ENCODE measurements around the gene SLC35A4. TPM values are rescaled to one million over a fixed set of nuclear protein-coding genes. Genes with fewer than 3 reads are reported as not detected.
"Not testable (repeated sequence)": the region's sequence is repeated elsewhere in the genome, so short reads cannot be mapped to it uniquely, and the experiment has no call there.

Gene SLC35A4
- total RNA-seq, 1 donor from 2014 or later = 77.5 TPM

DNA sequence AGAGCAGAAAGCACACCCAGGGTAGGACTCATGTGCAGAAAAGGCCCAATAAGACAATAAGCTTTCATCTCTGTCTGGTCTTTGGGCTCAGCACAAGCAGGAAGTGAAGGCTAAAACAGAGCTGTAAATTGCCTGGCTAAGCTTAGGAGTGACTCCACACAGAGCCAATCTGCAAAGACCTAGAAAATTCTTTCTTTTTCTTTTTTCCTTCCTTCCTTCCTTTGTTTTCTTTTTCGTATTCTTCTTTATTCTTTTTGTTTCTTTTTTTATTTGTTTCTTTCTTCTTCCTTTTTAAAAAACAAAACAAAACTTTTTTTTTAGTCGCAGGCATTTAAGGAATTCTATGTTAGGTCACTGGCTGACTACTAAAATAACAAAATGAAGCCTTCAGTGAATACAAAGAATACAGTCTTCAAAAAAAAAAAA lies 12.2 kb downstream of the SLC35A4 start:
- intact Hi-C loops (cut with micrococcal nuclease) = loop anchor here (10.0 kb wide), 1 partner anchor 58 kb away; the partner anchor contains the start of genes CD14 and TMCO6
- ATAC-seq = peak; percentile 42

GRCh38 chr5:140579188-140579747 lies 14.6 kb downstream of the SLC35A4 start:
- not testable (repeated sequence) for ATAC-seq
- intact Hi-C loops (cut with micrococcal nuclease) = loop anchor here (10.0 kb wide), 1 partner anchor 56 kb away; the partner anchor contains the start of genes CD14 and TMCO6

More for the DNA sequence above, 12.2 kb downstream of the SLC35A4 start:
- no peak for DNase-seq

GRCh38 chr5:140587495-140587894 lies 22.9 kb downstream of the SLC35A4 start:
- intact Hi-C loops (cut with micrococcal nuclease) = no loop called here
- no peak for DNase-seq
- ATAC-seq = no peak

More at GRCh38 chr5:140579188-140579747, 14.6 kb downstream of the SLC35A4 start:
- not testable (repeated sequence) for DNase-seq

DNA sequence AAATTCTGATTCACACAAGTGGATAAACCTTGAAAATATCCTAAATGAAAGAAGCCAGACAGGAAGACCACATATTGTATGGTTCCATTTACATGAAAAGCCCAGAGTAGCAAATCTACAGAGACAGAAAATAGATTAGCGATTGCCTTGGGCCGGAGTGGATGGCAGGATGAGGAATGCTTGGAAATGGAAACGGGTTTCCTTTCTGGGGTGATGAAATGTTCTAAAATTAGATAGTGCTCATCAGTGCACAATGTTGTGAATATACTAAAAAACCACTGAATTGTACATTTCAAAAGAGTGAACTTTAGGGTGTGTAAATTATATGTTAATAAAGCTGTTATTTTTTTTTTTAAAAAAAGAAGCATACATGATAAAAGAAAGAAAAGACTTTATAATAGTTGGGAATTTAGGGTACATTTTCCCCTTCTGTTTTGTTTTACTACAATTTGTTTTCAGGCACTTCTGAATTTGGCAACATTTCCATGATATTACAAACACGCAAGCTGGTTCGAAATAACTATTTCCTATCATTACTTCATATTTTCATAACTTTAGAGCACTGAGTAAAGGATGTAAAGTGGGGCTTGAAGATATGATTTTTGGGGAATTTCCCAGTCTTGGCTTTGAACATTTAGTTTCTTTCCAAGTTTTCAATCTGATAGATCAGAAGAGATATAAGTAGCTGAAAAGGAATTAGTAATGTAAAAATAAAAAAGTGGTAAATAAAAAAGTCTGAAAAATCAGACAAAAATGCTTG lies 23.9 kb downstream of the SLC35A4 start:
- intact Hi-C loops (cut with micrococcal nuclease) = no loop called here
- no peak for DNase-seq
- ATAC-seq = peak; percentile 71

DNA sequence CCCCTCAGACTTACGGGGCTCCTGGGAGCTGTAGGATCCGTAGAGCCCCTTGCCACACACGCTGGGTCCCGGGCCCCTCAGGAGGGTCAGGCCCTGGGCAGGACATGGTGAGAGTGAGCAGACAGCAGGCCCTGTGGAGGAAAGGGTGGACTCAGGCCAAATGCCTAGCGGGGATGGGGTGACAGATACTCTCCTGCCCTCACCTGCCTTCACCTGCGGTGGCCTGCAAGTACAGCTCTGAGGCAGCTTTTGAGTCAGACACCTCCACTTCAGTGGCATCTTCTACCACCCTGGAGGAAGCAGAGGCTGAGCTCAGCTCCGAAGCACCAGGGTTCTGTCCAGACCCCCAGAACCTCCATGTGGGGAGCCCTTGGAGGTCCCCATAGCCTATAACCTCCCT lies 26.2 kb downstream of the SLC35A4 start:
- intact Hi-C loops (cut with micrococcal nuclease) = no loop called here
- DNase-seq (no peak), ATAC-seq (no peak)

DNA sequence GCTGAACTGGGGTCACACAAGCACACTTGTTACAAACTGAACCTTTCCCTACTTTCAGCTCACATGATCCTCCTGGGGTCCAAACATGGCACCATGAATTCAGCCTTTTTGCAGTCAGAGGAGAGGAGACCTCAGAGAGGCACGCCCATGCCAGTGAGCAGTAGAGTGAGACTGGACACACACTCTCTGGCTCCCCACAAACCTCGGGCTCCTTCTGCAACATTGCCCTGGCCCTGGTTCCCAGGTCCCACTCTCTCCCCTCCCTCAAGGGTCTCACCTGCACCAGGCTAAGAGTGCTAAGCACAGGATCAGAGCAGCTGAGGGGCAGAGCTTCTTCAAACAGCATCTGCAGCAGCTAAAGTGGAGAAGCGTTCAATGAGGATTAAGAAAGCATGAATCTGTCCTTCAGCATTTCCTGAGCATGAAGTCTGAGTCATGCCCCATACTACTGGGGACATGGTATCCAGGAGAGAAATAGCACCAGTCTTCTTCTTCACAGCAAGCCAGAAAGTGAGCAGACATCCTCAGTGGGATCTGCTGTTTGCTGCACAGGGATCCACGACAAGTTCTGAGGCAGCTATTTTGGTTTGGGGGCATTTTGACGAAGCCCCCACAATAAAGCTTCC lies 27.2 kb downstream of the SLC35A4 start:
- ATAC-seq (no peak), DNase-seq (no peak)
- intact Hi-C loops (cut with micrococcal nuclease) = no loop called here

DNA sequence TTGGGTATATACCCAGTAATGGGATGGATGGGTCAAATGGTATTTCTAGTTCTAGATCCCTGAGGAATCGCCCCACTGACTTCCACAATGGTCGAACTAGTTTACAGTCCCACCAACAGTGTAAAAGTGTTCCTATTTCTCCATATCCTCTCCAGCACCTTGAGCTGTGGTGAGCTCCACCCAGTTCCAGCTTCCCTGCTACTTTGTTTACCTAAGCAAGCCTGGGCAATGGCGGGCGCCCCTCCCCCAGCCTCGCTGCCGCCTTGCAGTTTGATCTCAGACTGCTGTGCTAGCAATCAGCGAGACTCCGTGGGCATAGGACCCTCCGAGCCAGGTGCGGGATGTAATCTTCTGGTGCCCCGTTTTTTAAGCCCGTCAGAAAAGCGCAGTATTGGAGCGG lies 28.4 kb downstream of the SLC35A4 start:
- intact Hi-C loops (cut with micrococcal nuclease); ATAC-seq; DNase-seq: not testable (repeated sequence)

DNA sequence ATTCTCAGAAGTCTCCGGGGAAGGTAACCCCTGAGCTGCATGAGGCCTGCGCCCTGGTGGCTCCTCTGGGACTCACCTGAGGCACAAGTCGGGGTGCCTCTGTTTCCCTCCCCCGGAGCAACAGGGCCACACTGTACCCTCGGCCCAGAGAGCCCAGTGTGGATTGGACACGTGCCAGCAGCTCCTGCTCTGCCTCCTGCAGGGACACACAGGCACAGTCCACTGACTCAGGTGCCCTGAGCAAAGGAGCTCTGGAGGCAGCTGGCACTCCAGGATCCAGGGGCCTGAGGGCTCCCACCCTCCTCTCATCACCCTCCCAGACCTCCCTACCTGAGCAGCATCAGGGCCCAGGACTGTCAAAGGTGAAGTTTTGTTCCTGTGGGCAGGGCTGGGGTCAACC lies 29.5 kb downstream of the SLC35A4 start:
- DNase-seq (no peak), ATAC-seq (no peak)
- intact Hi-C loops (cut with micrococcal nuclease) = no loop called here

GRCh38 chr5:140595538-140596300 lies 31.1 kb downstream of the SLC35A4 start:
- ATAC-seq = peak; percentile 82

DNA sequence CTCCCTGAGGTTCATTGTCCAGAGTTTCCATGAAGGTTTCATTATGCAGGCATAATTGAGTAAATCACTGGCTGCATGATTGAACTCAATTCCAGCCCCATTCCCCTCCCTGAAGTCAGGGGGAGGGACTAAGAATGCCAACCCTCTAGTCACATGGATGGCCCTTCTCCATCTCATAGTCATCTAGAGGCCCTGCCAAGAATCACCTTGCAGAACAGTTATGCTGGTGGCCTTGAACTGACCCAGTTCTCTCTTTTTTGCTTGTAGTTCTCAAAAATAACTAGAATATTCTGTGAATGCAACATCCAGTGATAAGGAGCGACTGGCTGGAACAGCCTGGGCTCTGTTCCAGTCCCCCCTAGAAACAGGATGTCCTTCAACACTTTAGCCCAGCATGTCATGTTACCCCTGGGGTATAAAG lies 31.7 kb downstream of the SLC35A4 start:
- ATAC-seq (peak; percentile 75), DNase-seq (no peak)
- intact Hi-C loops (cut with micrococcal nuclease) = no loop called here

More at GRCh38 chr5:140595538-140596300, 31.1 kb downstream of the SLC35A4 start:
- intact Hi-C loops (cut with micrococcal nuclease) = no loop called here
- DNase-seq = no peak

DNA sequence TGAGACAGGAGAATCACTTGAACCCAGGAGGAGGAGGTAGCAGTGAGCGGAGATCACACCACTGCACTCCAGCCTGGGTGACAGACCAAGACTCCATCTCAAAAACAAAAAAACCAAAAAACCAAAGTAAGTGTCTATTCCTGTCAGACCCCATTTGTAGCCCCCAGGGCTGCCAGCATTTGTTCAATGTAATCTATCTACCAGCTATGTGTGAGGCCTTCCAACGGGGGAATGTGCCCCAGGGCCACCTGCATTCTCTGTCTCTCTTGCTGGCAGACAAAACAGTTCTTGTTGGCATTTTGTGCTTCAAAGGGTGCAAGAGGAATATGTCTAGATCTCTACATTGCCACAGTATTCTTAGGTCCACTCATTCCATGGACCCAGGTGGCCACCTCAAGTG lies 34.2 kb downstream of the SLC35A4 start:
- DNase-seq = no peak
- intact Hi-C loops (cut with micrococcal nuclease) = no loop called here
- ATAC-seq = no peak

DNA sequence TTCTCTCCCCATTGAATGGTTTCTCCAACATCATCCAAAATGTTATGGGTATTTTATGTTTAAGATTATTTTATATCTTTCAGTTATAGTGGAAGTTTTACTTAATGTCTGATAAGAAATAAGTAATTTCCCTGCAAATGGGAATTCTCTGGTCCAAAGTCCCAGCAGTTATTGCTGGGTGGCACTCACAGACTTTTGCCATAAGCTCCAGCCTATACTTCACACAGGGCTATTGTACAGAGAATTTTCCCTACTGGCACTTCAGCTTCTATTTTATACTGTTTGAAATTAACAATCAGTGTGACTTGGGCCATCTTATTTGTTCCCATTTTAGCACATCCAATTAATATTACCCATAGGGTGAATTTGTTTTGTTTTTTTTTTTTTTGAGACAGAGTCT lies 35.5 kb downstream of the SLC35A4 start:
- DNase-seq = no peak
- ATAC-seq = no peak
- intact Hi-C loops (cut with micrococcal nuclease) = no loop called here

DNA sequence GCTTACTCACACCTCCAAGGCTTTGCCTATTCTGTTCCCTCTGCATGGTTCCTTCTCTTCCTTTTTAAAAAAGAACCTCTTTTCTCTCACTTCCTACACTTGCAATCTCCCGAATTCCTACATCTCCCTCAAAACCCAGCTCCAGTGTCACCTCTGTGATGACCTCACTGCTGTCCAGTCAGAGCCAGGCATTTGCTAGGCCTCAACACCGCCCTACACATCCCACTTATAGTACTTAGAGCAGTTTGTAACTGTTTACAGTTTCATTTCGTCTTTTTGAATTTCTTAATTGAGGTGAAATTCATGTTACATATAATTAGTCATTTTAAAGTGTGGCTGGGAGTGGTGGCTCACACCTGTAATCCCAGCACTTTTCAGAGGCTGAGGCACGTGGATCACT lies 37.5 kb downstream of the SLC35A4 start:
- no peak for DNase-seq
- peak; percentile 37 for ATAC-seq
- intact Hi-C loops (cut with micrococcal nuclease) = no loop called here

DNA sequence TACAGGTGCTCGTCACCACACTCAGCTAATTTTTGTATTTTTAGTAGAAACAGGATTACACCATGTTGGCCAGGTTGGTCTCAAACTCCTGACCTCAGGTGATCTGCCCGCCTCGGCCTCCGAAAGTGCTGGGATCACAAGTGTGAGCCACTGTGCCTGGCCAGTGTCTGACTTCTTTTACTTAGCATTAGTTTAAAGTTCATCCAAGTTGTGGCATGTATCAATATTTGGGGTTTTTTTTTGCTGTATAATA lies 38.7 kb downstream of the SLC35A4 start:
- intact Hi-C loops (cut with micrococcal nuclease); DNase-seq; ATAC-seq: not testable (repeated sequence)

- DNase-seq (no peak), ATAC-seq (no peak)
- intact Hi-C loops (cut with micrococcal nuclease) = no loop called here
Observed at GRCh38 chr5:140603734-140604133, 39.1 kb downstream of the SLC35A4 start.

GRCh38 chr5:140605879-140606278 lies 41.3 kb downstream of the SLC35A4 start:
- intact Hi-C loops (cut with micrococcal nuclease) = no loop called here
- ATAC-seq = no peak
- DNase-seq = no peak

- ATAC-seq = no peak
- intact Hi-C loops (cut with micrococcal nuclease) = no loop called here
- DNase-seq = no peak
Observed at GRCh38 chr5:140607031-140607430, 42.4 kb downstream of the SLC35A4 start.

DNA sequence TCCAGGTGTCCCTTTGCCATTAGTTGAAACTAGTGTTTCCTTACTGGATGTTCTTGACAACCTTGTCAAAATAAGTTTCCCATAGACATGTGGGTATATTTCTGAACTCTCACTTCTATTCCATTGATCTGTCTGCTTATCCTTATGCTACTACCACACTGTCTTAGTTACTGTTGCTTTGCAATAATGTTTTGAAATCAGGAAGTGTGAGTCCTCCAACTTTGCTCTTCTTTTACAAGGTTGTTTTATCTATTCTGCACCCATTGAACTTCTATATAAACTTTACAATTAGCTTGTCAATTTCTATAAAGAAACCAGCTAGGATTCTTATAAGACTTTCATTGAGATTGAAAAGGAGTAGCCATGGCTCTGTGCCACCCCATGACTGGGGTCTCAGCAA lies 44.1 kb downstream of the SLC35A4 start:
- ATAC-seq (no peak), DNase-seq (no peak)
- intact Hi-C loops (cut with micrococcal nuclease) = no loop called here

- intact Hi-C loops (cut with micrococcal nuclease) = no loop called here
- ATAC-seq (peak; percentile 76), DNase-seq (peak; percentile 46)
Observed at GRCh38 chr5:140609126-140609525, 44.5 kb downstream of the SLC35A4 start.

- intact Hi-C loops (cut with micrococcal nuclease) = no loop called here
- peak; percentile 35 for ATAC-seq
Observed at GRCh38 chr5:140611020-140611521, 46.4 kb downstream of the SLC35A4 start.

More at GRCh38 chr5:140611020-140611521, 46.4 kb downstream of the SLC35A4 start:
- DNase-seq = no peak
